Measurements from ENCODE around the gene GLI1. TPM values are rescaled to one million over a fixed set of nuclear protein-coding genes. Genes with fewer than 3 reads are reported as not detected.

The GLI1 gene
- total and polyA plus RNA-seq, 2 of the 13 experiments (the other 11 are each of a cell fraction or from before 2014, with no cell fraction given): 0.09 to 0.20 TPM

DNA sequence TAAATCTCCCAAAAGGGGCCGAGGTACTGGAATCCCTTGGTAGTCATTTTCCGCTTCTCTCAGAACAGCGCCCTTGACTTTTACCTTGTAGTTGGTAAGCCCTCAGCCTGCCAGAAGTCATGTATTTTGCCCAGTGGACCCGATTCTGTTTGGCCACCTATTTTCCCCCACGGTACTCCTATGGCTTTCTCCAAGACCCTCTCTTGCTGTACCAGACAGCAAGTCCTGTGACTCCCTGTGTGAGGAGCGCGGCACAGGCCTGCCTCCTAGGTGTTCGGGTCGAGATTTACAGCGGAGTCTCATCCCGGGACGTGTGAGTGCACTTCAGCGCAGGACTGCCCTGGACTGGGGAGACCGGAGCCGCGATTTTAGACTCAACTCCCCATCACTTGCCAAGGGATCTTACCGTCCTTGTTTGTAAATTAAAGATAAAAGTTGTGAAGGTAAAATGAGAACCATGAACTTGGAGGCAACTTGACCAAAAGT lies 62.0 kb downstream of the GLI1 start (continued):
- TF ChIP-seq, protein P1, sequence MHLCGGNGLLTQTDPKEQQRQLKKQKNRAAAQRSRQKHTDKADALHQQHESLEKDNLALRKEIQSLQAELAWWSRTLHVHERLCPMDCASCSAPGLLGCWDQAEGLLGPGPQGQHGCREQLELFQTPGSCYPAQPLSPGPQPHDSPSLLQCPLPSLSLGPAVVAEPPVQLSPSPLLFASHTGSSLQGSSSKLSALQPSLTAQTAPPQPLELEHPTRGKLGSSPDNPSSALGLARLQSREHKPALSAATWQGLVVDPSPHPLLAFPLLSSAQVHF (CRISPR knock-in tag; IDR thresholded peaks at IDR 0.05): no peak

MicroRNAs within 50 kb of the gene (microRNA counts, 767-probe panel; counts per million panel counts)
- not detected for microRNA hsa-miR-616-3p

Small RNA genes within 50 kb of the gene (microRNA-seq; reads per million reads assigned to microRNA genes)
- gene MIR616: 2.7 reads per million, percentile 17 among the genes with 10 or more reads in this experiment
- gene MIR6758: not detected

Small RNA genes within 50 kb of the gene (small RNA-seq; reads per million reads assigned to genes)
- gene MIR616 (ENCODE audit: insufficient read depth in 2 of 3, insufficient read length in 3 of 3, low read depth in 2 of 3, low replicate concordance in 1 of 3) (0 reads per million in 3 experiments), gene RNU6-879P (ENCODE audit: insufficient read depth in 2 of 3, insufficient read length in 3 of 3, low read depth in 2 of 3, low replicate concordance in 1 of 3) (0 reads per million in 3 experiments)

Other genes starting within 250 kb of the GLI1 start
- not detected in 2 replicates for gene NXPH4, start 243.0 kb upstream of the GLI1 start, total RNA-seq (2016; rRNA removed; fragmentation: Illumina TruSeq; extraction: Trizol)
- gene NXPH4, start 243.0 kb upstream of the GLI1 start, polyA plus RNA-seq (2011; rRNA removed): 0.13 and 0.24 TPM in 2 replicates
- gene SHMT2, start 230.1 kb upstream of the GLI1 start, total RNA-seq (2016; rRNA removed; fragmentation: Illumina TruSeq; extraction: Trizol): 181 and 184 TPM in 2 replicates
- 393 and 420 TPM in 2 replicates for gene SHMT2, start 230.1 kb upstream of the GLI1 start, polyA plus RNA-seq (2011; rRNA removed)
- 0.14 and 0.18 TPM in 2 replicates for gene STAC3, start 208.6 kb upstream of the GLI1 start, total RNA-seq (2016; rRNA removed; fragmentation: Illumina TruSeq; extraction: Trizol)
- gene STAC3, start 208.6 kb upstream of the GLI1 start, polyA plus RNA-seq (2011; rRNA removed): 0.22 and 0.27 TPM in 2 replicates
- gene R3HDM2, start 28.7 kb upstream of the GLI1 start, total RNA-seq (2016; rRNA removed; fragmentation: Illumina TruSeq; extraction: Trizol): 8.3 and 11.1 TPM in 2 replicates
- gene R3HDM2, start 28.7 kb upstream of the GLI1 start, polyA plus RNA-seq (2011; rRNA removed): 23.5 and 26.2 TPM in 2 replicates
- 1.5 and 1.8 TPM in 2 replicates for gene INHBC, start 25.0 kb upstream of the GLI1 start, total RNA-seq (2016; rRNA removed; fragmentation: Illumina TruSeq; extraction: Trizol)
- gene INHBC, start 25.0 kb upstream of the GLI1 start, polyA plus RNA-seq (2011; rRNA removed): 12.7 and 13.8 TPM in 2 replicates
- gene INHBE, start 4.5 kb upstream of the GLI1 start, total RNA-seq (2016; rRNA removed; fragmentation: Illumina TruSeq; extraction: Trizol): 6.8 and 17.0 TPM in 2 replicates
- 32.0 and 55.8 TPM in 2 replicates for gene INHBE, start 4.5 kb upstream of the GLI1 start, polyA plus RNA-seq (2011; rRNA removed)
- 0.18 TPM in 1 of 2 replicates, not detected in the other for gene ARHGAP9, start 20.1 kb downstream of the GLI1 start, total RNA-seq (2016; rRNA removed; fragmentation: Illumina TruSeq; extraction: Trizol)
- gene ARHGAP9, start 20.1 kb downstream of the GLI1 start, polyA plus RNA-seq (2011; rRNA removed): 0.95 and 1.2 TPM in 2 replicates
- 177 and 181 TPM in 2 replicates for gene MARS1, start 28.3 kb downstream of the GLI1 start, total RNA-seq (2016; rRNA removed; fragmentation: Illumina TruSeq; extraction: Trizol)
- gene MARS1, start 28.3 kb downstream of the GLI1 start, polyA plus RNA-seq (2011; rRNA removed): 115 and 167 TPM in 2 replicates
- gene DDIT3, start 60.7 kb downstream of the GLI1 start, total RNA-seq (2016; rRNA removed; fragmentation: Illumina TruSeq; extraction: Trizol): 17.5 and 27.5 TPM in 2 replicates
- 45.2 and 48.7 TPM in 2 replicates for gene DDIT3, start 60.7 kb downstream of the GLI1 start, polyA plus RNA-seq (2011; rRNA removed)
- gene MBD6, start 63.0 kb downstream of the GLI1 start, total RNA-seq (2016; rRNA removed; fragmentation: Illumina TruSeq; extraction: Trizol): 4.1 and 5.1 TPM in 2 replicates
- 5.9 and 6.1 TPM in 2 replicates for gene MBD6, start 63.0 kb downstream of the GLI1 start, polyA plus RNA-seq (2011; rRNA removed)
- 72.0 and 75.5 TPM in 2 replicates for gene DCTN2, start 87.4 kb downstream of the GLI1 start, total RNA-seq (2016; rRNA removed; fragmentation: Illumina TruSeq; extraction: Trizol)
- gene DCTN2, start 87.4 kb downstream of the GLI1 start, polyA plus RNA-seq (2011; rRNA removed): 77.4 and 85.7 TPM in 2 replicates
- 1.1 and 1.6 TPM in 2 replicates for gene KIF5A, start 90.3 kb downstream of the GLI1 start, total RNA-seq (2016; rRNA removed; fragmentation: Illumina TruSeq; extraction: Trizol)
- 10.3 and 11.9 TPM in 2 replicates for gene KIF5A, start 90.3 kb downstream of the GLI1 start, polyA plus RNA-seq (2011; rRNA removed)
- 23.6 and 26.4 TPM in 2 replicates for gene PIP4K2C, start 131.4 kb downstream of the GLI1 start, total RNA-seq (2016; rRNA removed; fragmentation: Illumina TruSeq; extraction: Trizol)
- gene PIP4K2C, start 131.4 kb downstream of the GLI1 start, polyA plus RNA-seq (2011; rRNA removed): 21.7 and 23.3 TPM in 2 replicates
- 5.4 and 9.0 TPM in 2 replicates for gene DTX3, start 145.0 kb downstream of the GLI1 start, total RNA-seq (2016; rRNA removed; fragmentation: Illumina TruSeq; extraction: Trizol)
- gene DTX3, start 145.0 kb downstream of the GLI1 start, polyA plus RNA-seq (2011; rRNA removed): 27.2 and 28.7 TPM in 2 replicates
- gene ARHGEF25, start 151.7 kb downstream of the GLI1 start, total RNA-seq (2016; rRNA removed; fragmentation: Illumina TruSeq; extraction: Trizol): 10.1 and 11.5 TPM in 2 replicates
- gene ARHGEF25, start 151.7 kb downstream of the GLI1 start, polyA plus RNA-seq (2011; rRNA removed): 12.5 and 15.3 TPM in 2 replicates
- 1.9 and 4.5 TPM in 2 replicates for gene B4GALNT1, start 173.4 kb downstream of the GLI1 start, total RNA-seq (2016; rRNA removed; fragmentation: Illumina TruSeq; extraction: Trizol)
- gene B4GALNT1, start 173.4 kb downstream of the GLI1 start, polyA plus RNA-seq (2011; rRNA removed): 5.4 and 5.9 TPM in 2 replicates
- gene OS9, start 234.3 kb downstream of the GLI1 start, total RNA-seq (2016; rRNA removed; fragmentation: Illumina TruSeq; extraction: Trizol): 51.7 and 156 TPM in 2 replicates
- gene OS9, start 234.3 kb downstream of the GLI1 start, polyA plus RNA-seq (2011; rRNA removed): 206 and 225 TPM in 2 replicates

Measured in HepG2 (cell line).